ENCODE data around the gene PTPRH.

- TF ChIP-seq CTCF (IDR thresholded peaks at IDR 0.05) (no peak), POLR2A (IDR thresholded peaks at IDR 0.05) (no peak), EP300 (IDR thresholded peaks at IDR 0.05) (no peak)
Measured at GRCh38 chr19:55220525-55220924, 11.2 kb upstream of the PTPRH start.
